Neural progenitor cell (in vitro differentiated cells): ENCODE measurements around the gene CRHR2. TPM values are rescaled to one million over a fixed set of nuclear protein-coding genes. Genes with fewer than 3 reads are reported as not detected.

Source experiments
- DNase-seq: peaks from one replicate; pipeline ENCODE4 v3.0.0-alpha.2; 2016; ENCODE audit warnings: low spot score
- H2AFZ ChIP-seq: fragments of 200-600 bp; sonication (generic); replicated peaks from 2 replicates; pipeline ENCODE4 v1.6.1; 2016; ENCODE audit warnings: antibody characterized with exemption
- H3F3A ChIP-seq: fragments of 200-600 bp; sonication (generic); 2 replicates; pipeline ENCODE4 v1.6.1; 2016; ENCODE audit warnings: antibody characterized with exemption, low read depth
- H3K27ac ChIP-seq: fragments of 200-600 bp; sonication (generic); 2 replicates; pipeline ENCODE4 v1.5.1; 2016; ENCODE audit warnings: mild to moderate bottlenecking
- H3K27me3 ChIP-seq: fragments of 200-600 bp; sonication (generic); 2 replicates; pipeline ENCODE4 v1.6.1; 2016; ENCODE audit warnings: mild to moderate bottlenecking, moderate library complexity
- H3K36me3 ChIP-seq: fragments of 200-600 bp; sonication (generic); 2 replicates; pipeline ENCODE4 v1.5.1; 2016
- H3K4me1 ChIP-seq: fragments of 200-600 bp; sonication (generic); 2 replicates; pipeline ENCODE4 v1.6.1; 2016; ENCODE audit warnings: mixed run types
- H3K4me2 ChIP-seq: fragments of 200-600 bp; sonication (generic); 2 replicates; pipeline ENCODE4 v1.6.1; 2016
- H3K4me3 ChIP-seq: fragments of 200-600 bp; sonication (generic); 2 replicates; pipeline ENCODE4 v1.5.1; 2016
- H3K79me2 ChIP-seq: fragments of 200-600 bp; sonication (generic); 2 replicates; pipeline ENCODE4 v1.6.1; 2016; ENCODE audit warnings: low read depth
- H3K9ac ChIP-seq: fragments of 200-600 bp; sonication (generic); 2 replicates; pipeline ENCODE4 v1.6.1; 2016
- H3K9me3 ChIP-seq: fragments of 200-600 bp; sonication (generic); 2 replicates; pipeline ENCODE4 v1.5.1; 2016; ENCODE audit warnings: low read depth
- H4K20me1 ChIP-seq: fragments of 200-600 bp; sonication (generic); 2 replicates; pipeline ENCODE4 v1.6.1; 2016; ENCODE audit warnings: low read depth
- H3K27ac Mint-ChIP-seq: 3 replicates; pipeline ENCODE4 v1.8.0; 2021; ENCODE audit warnings: mixed read lengths
- H3K27me3 Mint-ChIP-seq: 2 replicates; pipeline ENCODE4 v1.8.0; 2022; ENCODE audit warnings: low read depth, mild to moderate bottlenecking, inconsistent platforms, moderate library complexity, mixed read lengths; ENCODE audit not compliant: insufficient read depth
- H3K36me3 Mint-ChIP-seq: 3 replicates; pipeline ENCODE4 v1.8.0; 2021; ENCODE audit warnings: mixed read lengths
- H3K4me1 Mint-ChIP-seq: 3 replicates; pipeline ENCODE4 v1.8.0; 2021; ENCODE audit warnings: mixed read lengths
- H3K4me3 Mint-ChIP-seq: 3 replicates; pipeline ENCODE4 v1.8.0; 2021; ENCODE audit warnings: mild to moderate bottlenecking, moderate library complexity, mixed read lengths
- H3K9me3 Mint-ChIP-seq: 3 replicates; pipeline ENCODE4 v1.8.0; 2020; ENCODE audit warnings: mixed read lengths
- CTCF ChIP-seq: fragments of 200-600 bp; sonication (generic); IDR thresholded peaks from 2 replicates; pipeline ENCODE4 v1.5.1; 2017; ENCODE audit warnings: antibody characterized with exemption, mild to moderate bottlenecking
- EZH2 ChIP-seq: fragments of 200-600 bp; sonication (generic); IDR thresholded peaks from 2 replicates; pipeline ENCODE4 v1.6.1; 2017; ENCODE audit warnings: antibody characterized with exemption, mild to moderate bottlenecking, moderate library complexity
- EZH2phosphoT487 ChIP-seq: fragments of 200-600 bp; sonication (generic); IDR thresholded peaks from 2 replicates; pipeline ENCODE4 v1.6.1; 2017; ENCODE audit warnings: antibody characterized with exemption
- total RNA-seq: library from RNA; depleted of rRNA; stranded (reverse); fragments of >200 nt; gene quantifications from 2 replicates; pipeline ENCODE4 v1.2.3, GENCODE V29; 2015; ENCODE audit warnings: low replicate concordance

The CRHR2 gene
- total RNA-seq, 1 donor from 2014 or later: not detected

- Histone ChIP-seq H2AFZ (no peak overlapping the region), H3F3A (no peaks in the 10 kb centered on the region), H3K4me2 (no peak overlapping the region), H4K20me1 (peaks cover 4% of the 10 kb centered on the region), H3K4me1 (peaks cover 13% of the 10 kb centered on the region), H3K4me3 (no peak overlapping the region), H3K27me3 (no peaks in the 10 kb centered on the region), H3K27ac (no peak overlapping the region), H3K36me3 (no peaks in the 10 kb centered on the region), H3K79me2 (no peaks in the 10 kb centered on the region), H3K9ac (no peak overlapping the region), H3K9me3 (no peaks in the 10 kb centered on the region)
- no peaks in the 10 kb centered on the region for H3K9me3 Mint-ChIP-seq
- TF ChIP-seq EZH2phosphoT487 (no peak), CTCF (no peak), EZH2 (no peak)
- H3K4me1 Mint-ChIP-seq: peaks cover 5% of the 10 kb centered on the region
- DNase-seq: no peak
- H3K27ac Mint-ChIP-seq: no peak overlapping the region
- H3K27me3 Mint-ChIP-seq: peaks cover 5% of the 10 kb centered on the region
- no peak overlapping the region for H3K4me3 Mint-ChIP-seq
- no peaks in the 10 kb centered on the region for H3K36me3 Mint-ChIP-seq
Measured at GRCh38 chr7:30697719-30698460, 15.6 kb upstream of the CRHR2 start.

- H2AFZ ChIP-seq: no peak overlapping the region
- H3K4me1 ChIP-seq: peaks cover 4% of the 10 kb centered on the region
- no peaks in the 10 kb centered on the region for H3K9me3 ChIP-seq
- H3K36me3 ChIP-seq: no peaks in the 10 kb centered on the region
- no peak for TF ChIP-seq CTCF
- DNase-seq: no peak
- Mint-ChIP-seq H3K9me3 (no peaks in the 10 kb centered on the region), H3K4me1 (no peaks in the 10 kb centered on the region), H3K36me3 (no peaks in the 10 kb centered on the region), H3K27me3 (peaks cover 2% of the 10 kb centered on the region), H3K4me3 (no peak overlapping the region), H3K27ac (no peak overlapping the region)
- H3K4me2 ChIP-seq: no peak overlapping the region
- no peaks in the 10 kb centered on the region for H3F3A ChIP-seq
- no peak overlapping the region for H3K9ac ChIP-seq
- peaks cover 4% of the 10 kb centered on the region for H4K20me1 ChIP-seq
- H3K4me3 ChIP-seq: no peak overlapping the region
- no peaks in the 10 kb centered on the region for H3K79me2 ChIP-seq
- no peaks in the 10 kb centered on the region for H3K27me3 ChIP-seq
- H3K27ac ChIP-seq: no peak overlapping the region
Measured at GRCh38 chr7:30694774-30695721, 12.8 kb upstream of the CRHR2 start.

- Histone ChIP-seq H3K4me2 (no peak overlapping the region), H3K4me1 (no peaks in the 10 kb centered on the region), H4K20me1 (peaks cover 4% of the 10 kb centered on the region), H2AFZ (no peak overlapping the region), H3K9ac (no peak overlapping the region), H3K4me3 (no peak overlapping the region), H3K27ac (no peak overlapping the region), H3K9me3 (no peaks in the 10 kb centered on the region), H3F3A (no peaks in the 10 kb centered on the region), H3K79me2 (no peaks in the 10 kb centered on the region), H3K36me3 (no peaks in the 10 kb centered on the region), H3K27me3 (no peaks in the 10 kb centered on the region)
- DNase-seq: no peak
- no peak for TF ChIP-seq CTCF
- no peak for TF ChIP-seq EZH2phosphoT487
- H3K27ac Mint-ChIP-seq: no peak overlapping the region
- no peaks in the 10 kb centered on the region for H3K36me3 Mint-ChIP-seq
- no peaks in the 10 kb centered on the region for H3K4me1 Mint-ChIP-seq
- no peaks in the 10 kb centered on the region for H3K9me3 Mint-ChIP-seq
- no peak overlapping the region for H3K4me3 Mint-ChIP-seq
- H3K27me3 Mint-ChIP-seq: peaks cover 2% of the 10 kb centered on the region
Measured at GRCh38 chr7:30694218-30694745, 12.0 kb upstream of the CRHR2 start.
